Body of pancreas (tissue), 4 donors: ENCODE results near the gene RGP1. TPM values are rescaled to one million over a fixed set of nuclear protein-coding genes. Genes with fewer than 3 reads are reported as not detected.
A peak's percentile ranks its signal among the peaks of the same experiment; 100 is the strongest.

Source experiments
- ATAC-seq: fragments of 150-250 bp; one replicate; pipeline ENCODE4 v1.9.1; 2016
- DNase-seq, 4 donors: peaks; one replicate each; pipeline ENCODE4 v3.0.0-alpha.2; 2019
- H3K27ac ChIP-seq, 4 donors: fragments of 200-600 bp; sonication (generic); 1 replicate in 3 of 4; 2 replicates in 1 of 4; pipeline versions ENCODE4 v1.5.1 to v1.6.1; 2016 to 2019; ENCODE audit warnings: mild to moderate bottlenecking in 1 of 4, mixed read lengths in 1 of 4, moderate library complexity in 1 of 4
- H3K27me3 ChIP-seq, 2 donors: fragments of 200-600 bp; sonication (generic); one replicate each; pipeline ENCODE4 v1.6.0; 2016; ENCODE audit warnings: mild to moderate bottlenecking in 1 of 2
- H3K36me3 ChIP-seq, 2 donors: fragments of 200-600 bp; sonication (generic); replicated peaks in 1 of 2; 2 replicates each; pipeline ENCODE4 v1.5.1; 2016; ENCODE audit warnings: low read depth in 2 of 2; ENCODE audit not compliant: insufficient read depth in 1 of 2
- H3K4me1 ChIP-seq: fragments of 200-600 bp; sonication (generic); one replicate; pipeline ENCODE4 v1.6.0; 2016
- H3K4me3 ChIP-seq, 2 donors: fragments of 200-600 bp; sonication (generic); 1 replicate in 1 of 2; 2 replicates in 1 of 2; pipeline ENCODE4 v1.5.1; 2016 to 2019
- H3K9me3 ChIP-seq, 3 donors: fragments of 200-600 bp; sonication (generic); 1 replicate in 2 of 3; 2 replicates in 1 of 3; pipeline ENCODE4 v1.5.1; 2016
- POLR2A ChIP-seq, 3 donors: fragments of 450-650 bp; IDR thresholded peaks; one replicate each; pipeline ENCODE4 v1.6.1; 2016; ENCODE audit warnings: antibody characterized with exemption in 3 of 3, mild to moderate bottlenecking in 2 of 3
- WGBS, 2 donors: methylation state at CpG; one replicate each; pipeline ENCODE4 v1.1.5; 2017; 5-methylcytosine and 5-hydroxymethylcytosine counted together
- intact Hi-C: fragments of 100-400 bp; cut with DNase I; formaldehyde crosslinking; loops from one replicate; pipeline ENCODE4 v1.15.1; 2023
- total RNA-seq, 2 donors: library from RNA; depleted of rRNA; stranded (reverse); fragments of >200 nt; gene quantifications; one replicate each; pipeline ENCODE4 v1.1.0, GENCODE V29; 2016
- TF ChIP-seq, protein P1 (sequence below), 7 experiments: fragments of 450-650 bp in 4 of 7; fragments of 200-600 bp in 3 of 7; sonication (generic) in 3 of 7; IDR thresholded peaks; one replicate each; pipeline ENCODE4 v1.5.1; 2016 to 2019; ENCODE audit warnings: antibody characterized with exemption in 7 of 7

RGP1 gene
- total RNA-seq, 2 donors from 2014 or later, result 15.3 to 18.1 TPM

GRCh38 chr9:35723908-35724307 is 25.2 kb upstream of the RGP1 start:
- DNase-seq (no peak), ATAC-seq (no peak)
- no peak overlapping the region for H3K4me3 ChIP-seq
- no peaks in the 10 kb centered on the region for H3K9me3 ChIP-seq
- intact Hi-C loops, result no loop called here
- H3K27me3 ChIP-seq, result no peaks in the 10 kb centered on the region
- no peak overlapping the region for H3K27ac ChIP-seq
- TF ChIP-seq, protein P1, sequence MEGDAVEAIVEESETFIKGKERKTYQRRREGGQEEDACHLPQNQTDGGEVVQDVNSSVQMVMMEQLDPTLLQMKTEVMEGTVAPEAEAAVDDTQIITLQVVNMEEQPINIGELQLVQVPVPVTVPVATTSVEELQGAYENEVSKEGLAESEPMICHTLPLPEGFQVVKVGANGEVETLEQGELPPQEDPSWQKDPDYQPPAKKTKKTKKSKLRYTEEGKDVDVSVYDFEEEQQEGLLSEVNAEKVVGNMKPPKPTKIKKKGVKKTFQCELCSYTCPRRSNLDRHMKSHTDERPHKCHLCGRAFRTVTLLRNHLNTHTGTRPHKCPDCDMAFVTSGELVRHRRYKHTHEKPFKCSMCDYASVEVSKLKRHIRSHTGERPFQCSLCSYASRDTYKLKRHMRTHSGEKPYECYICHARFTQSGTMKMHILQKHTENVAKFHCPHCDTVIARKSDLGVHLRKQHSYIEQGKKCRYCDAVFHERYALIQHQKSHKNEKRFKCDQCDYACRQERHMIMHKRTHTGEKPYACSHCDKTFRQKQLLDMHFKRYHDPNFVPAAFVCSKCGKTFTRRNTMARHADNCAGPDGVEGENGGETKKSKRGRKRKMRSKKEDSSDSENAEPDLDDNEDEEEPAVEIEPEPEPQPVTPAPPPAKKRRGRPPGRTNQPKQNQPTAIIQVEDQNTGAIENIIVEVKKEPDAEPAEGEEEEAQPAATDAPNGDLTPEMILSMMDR (IDR thresholded peaks at IDR 0.05), result no peak
- TF ChIP-seq POLR2A (IDR thresholded peaks at IDR 0.05), result no peak
- 91 to 95% methylated on average over 4 to 8 of the region's 8 CpGs for WGBS, 2 donors
- H3K4me1 ChIP-seq, result peaks cover 14% of the 10 kb centered on the region
- H3K36me3 ChIP-seq, result peaks cover 14 to 56% of the 10 kb centered on the region in 2 donors

- H3K36me3 ChIP-seq, result peaks cover 10 to 42% of the 10 kb centered on the region in 2 donors
Measured at GRCh38 chr9:35725362-35725761, 23.7 kb upstream of the RGP1 start.

DNA sequence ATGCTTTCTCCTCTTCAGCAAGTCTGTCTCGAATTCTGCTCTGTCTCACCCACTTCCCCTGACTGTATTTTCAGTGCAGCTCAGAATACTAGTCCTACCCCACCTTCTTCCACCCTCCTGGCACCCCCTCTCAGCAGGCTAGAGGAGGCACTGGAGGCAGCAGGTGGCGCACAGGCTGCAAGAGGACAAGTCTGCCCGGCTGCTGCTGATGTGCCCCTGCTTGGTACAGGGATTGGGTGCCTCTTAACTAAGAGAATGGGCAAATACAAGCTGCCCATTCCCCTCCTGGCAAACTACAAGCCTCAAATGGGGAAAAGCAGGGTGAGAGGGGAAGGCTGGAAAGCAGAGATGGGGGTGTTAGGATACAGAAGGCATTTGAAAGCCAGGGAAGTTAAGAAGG is 22.2 kb upstream of the RGP1 start:
- intact Hi-C loops, result no loop called here
- WGBS, 2 donors, result 64 to 87% methylated on average over 3 of the region's 3 CpGs
- no peak for ATAC-seq

More at GRCh38 chr9:35725362-35725761, 23.7 kb upstream of the RGP1 start:
- Histone ChIP-seq H3K4me3 (no peak overlapping the region), H3K9me3 (no peaks in the 10 kb centered on the region), H3K27me3 (no peaks in the 10 kb centered on the region), H3K4me1 (peaks cover 28% of the 10 kb centered on the region), H3K27ac (no peak overlapping the region)
- intact Hi-C loops, result no loop called here
- no peak for DNase-seq
- no peak for TF ChIP-seq POLR2A (IDR thresholded peaks at IDR 0.05)
- TF ChIP-seq, protein P1 (IDR thresholded peaks at IDR 0.05), result no peak
- no peak for ATAC-seq
- WGBS, 2 donors, result 84 to 85% methylated on average over 11 of the region's 11 CpGs

GRCh38 chr9:35727676-35728040 is 21.4 kb upstream of the RGP1 start:
- DNase-seq, result no peak
- H3K4me1 ChIP-seq, result peaks cover 38% of the 10 kb centered on the region

More for the DNA sequence above, 22.2 kb upstream of the RGP1 start:
- Histone ChIP-seq H3K4me1 (peaks cover 38% of the 10 kb centered on the region), H3K4me3 (no peak overlapping the region), H3K9me3 (no peaks in the 10 kb centered on the region), H3K27me3 (no peaks in the 10 kb centered on the region), H3K27ac (no peak overlapping the region), H3K36me3 (peaks cover 8 to 29% of the 10 kb centered on the region in 2 donors)
- no peak for TF ChIP-seq POLR2A (IDR thresholded peaks at IDR 0.05)
- TF ChIP-seq, protein P1 (IDR thresholded peaks at IDR 0.05), result no peak
- no peak for DNase-seq

More at GRCh38 chr9:35727676-35728040, 21.4 kb upstream of the RGP1 start:
- WGBS, 2 donors, result 42 to 65% methylated on average over 5 of the region's 5 CpGs
- no peaks in the 10 kb centered on the region for H3K27me3 ChIP-seq
- peaks cover 8 to 25% of the 10 kb centered on the region in 2 donors for H3K36me3 ChIP-seq
- H3K4me3 ChIP-seq, result no peak overlapping the region
- H3K9me3 ChIP-seq, result no peaks in the 10 kb centered on the region
- intact Hi-C loops, result no loop called here
- TF ChIP-seq, protein P1 (IDR thresholded peaks at IDR 0.05), result no peak
- TF ChIP-seq POLR2A (IDR thresholded peaks at IDR 0.05), result no peak
- peak overlapping the region in 3 of 4 donors; percentile 17 to 53 (median 51) for H3K27ac ChIP-seq
- no peak for ATAC-seq
